HG02884 (cell line): ENCODE measurements around the gene TMEM191C.
A peak's percentile ranks its signal among the peaks of the same experiment; 100 is the strongest.
"Not testable (repeated sequence)": the region's sequence is repeated elsewhere in the genome, so short reads cannot be mapped to it uniquely, and the experiment has no call there.

Experiments used
- ATAC-seq: cut with Tn5 transposase; IDR thresholded peaks from one replicate; pipeline ENCODE4 v1.9.1; 2021; ENCODE audit warnings: mild to moderate bottlenecking, moderate library complexity; ENCODE audit not compliant: unreplicated experiment

TMEM191C gene

DNA sequence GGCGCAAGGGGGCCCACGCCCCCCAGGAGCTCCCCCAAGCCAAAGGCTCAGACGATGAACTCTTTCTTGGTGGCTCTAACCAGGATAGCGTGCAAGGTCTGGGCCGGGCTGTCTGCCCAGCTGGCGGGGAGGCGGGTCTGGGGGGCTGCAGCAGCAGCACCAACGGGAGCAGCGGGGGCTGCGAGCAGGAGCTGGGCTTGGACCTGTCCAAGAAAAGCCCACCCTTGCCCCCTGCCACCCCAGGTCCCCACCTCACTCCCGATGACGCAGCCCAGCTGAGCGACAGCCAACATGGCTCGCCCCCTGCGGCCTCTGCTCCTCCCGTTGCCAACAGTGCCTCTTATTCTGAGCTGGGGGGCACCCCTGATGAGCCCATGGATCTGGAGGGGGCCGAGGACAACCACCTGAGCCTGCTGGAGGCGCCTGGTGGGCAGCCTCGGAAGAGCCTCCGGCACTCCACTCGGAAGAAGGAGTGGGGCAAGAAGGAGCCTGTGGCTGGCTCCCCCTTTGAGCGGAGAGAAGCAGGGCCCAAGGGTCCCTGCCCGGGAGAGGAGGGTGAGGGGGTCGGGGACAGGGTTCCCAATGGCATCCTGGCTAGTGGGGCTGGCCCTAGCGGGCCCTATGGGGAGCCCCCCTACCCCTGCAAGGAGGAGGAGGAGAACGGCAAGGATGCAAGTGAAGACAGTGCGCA lies 21.6 kb upstream of the TMEM191C start:
- no peak for ATAC-seq

DNA sequence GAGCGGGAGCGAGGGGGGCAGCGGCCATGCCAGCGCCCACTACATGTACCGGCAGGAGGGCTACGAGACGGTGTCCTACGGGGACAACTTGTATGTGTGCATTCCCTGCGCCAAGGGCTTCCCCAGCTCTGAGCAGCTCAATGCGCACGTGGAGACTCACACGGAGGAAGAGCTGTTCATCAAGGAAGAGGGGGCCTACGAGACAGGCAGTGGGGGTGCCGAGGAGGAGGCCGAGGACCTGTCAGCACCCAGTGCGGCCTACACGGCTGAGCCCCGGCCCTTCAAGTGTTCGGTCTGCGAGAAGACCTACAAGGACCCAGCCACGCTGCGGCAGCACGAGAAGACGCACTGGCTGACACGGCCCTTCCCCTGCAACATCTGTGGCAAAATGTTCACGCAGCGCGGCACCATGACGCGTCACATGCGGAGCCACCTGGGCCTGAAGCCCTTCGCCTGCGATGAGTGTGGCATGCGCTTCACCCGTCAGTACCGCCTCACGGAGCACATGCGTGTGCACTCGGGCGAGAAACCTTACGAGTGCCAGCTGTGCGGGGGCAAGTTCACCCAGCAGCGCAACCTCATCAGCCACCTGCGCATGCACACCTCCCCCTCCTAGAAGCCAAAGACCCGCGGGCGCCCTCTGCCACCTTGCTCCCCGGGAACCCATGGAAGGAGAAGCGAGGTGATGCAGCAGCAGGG lies 20.9 kb upstream of the TMEM191C start:
- ATAC-seq, result no peak

DNA sequence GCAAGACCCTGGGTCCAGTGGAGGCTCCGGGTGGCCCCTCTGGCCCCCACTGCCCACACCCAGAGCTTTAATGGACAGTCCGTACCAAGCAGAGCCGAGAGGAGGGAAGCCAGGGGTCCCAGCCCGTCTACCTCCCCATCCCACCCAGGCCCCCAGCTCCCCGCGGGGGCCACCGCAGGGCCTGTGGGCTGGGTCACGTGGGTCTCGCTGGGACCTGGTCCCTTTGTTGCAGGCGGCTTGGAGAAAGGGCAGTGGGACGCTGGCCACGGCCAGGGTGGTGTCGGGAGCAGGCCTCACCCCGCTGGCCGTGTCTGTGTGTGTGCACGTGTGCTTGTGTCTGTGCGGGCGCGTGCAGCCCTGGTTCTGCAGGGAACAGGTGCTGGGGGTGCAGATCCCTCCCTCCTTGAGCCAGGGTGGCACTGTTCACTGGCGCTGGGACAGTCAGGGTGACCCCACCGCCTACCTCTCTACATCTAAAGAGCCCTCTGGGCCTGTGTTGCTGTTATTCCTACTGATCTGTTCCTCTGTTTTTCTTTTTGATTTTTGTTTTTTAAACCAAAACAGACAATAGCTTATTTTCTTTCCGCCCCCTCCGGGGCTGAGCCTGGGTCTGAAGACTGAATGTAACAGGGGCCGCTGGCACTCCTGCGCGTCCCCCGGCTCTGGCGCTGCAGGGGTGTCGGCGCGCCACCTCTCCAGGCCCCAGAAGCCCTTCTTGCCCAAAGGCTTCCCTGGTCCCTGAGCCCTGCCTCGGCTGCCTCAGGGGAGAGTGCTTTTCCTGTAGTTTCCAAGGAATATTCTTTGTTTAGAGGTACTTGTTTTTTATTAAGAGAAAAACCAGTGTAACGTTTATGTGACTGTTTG lies 20.1 kb upstream of the TMEM191C start:
- ATAC-seq, result no peak

DNA sequence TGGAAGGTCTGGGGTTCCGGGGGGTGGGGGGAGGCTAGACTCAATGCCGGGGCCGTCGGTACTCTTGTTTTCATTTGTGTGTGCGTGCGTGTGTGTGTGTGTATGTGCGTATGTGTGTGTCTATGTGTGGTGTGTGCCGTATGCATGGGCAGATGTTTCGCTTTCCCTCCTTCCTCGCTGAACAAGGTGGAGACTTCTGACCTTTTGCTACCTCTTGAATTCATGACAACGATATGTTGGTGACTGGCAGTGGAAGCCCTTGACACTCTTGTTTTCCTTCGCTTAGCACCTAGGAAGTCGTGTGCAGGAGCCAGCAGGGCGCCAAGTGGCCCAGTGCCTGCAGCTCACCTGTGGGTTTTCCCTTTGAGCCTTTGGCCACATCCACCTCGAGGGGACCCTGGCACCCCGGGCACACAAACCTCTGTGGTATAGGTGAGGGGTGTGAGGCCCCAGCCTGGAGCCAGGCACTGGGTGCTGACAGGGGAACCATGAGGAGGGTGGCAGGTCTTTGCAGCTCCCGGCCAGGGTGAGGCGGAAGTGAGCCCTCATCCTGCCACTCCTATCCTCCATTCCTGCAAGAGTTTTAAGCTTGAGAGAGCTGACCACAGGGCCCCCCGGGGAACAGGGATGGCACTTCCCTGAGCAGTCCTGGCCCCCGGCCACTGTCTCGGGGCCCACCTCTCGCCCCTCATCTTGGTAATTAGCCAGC lies 19.3 kb upstream of the TMEM191C start:
- no peak for ATAC-seq

DNA sequence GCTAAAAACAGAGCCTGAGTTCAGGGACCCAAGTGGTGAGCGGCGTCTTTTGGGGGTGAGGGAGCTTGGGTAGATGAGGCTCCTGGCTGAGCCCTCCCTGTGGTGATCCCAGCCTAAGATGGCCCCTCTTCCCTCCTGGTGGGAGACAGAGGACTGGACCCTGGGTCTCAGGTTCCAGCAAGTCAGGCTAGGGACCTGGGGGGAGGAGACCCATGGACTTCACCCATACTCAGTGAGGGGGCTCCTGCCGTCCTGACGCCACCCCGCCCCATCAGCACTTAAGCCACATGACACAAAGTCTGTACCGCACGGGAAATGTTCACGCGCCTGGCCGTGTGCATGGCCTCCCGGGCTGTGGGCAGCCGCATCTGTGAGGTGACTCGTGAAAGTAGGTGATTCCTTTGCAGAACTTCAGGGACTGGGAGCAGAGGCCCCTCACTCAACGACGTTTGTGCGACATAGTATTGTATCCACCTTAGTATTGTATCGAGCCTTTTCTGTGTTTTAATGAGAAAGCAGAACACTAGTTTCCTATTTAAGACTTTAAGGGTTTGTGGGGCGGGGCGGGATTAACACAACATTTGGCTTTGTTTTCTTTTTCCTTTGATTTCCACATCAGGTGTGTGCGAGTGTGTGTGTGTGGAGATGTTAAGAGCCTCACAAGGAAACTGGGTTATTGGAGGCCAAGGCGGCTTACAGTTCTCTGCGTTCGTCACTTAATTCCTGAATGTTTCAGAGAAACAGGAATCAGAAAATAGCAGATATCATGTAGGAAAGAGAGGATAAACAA lies 18.4 kb upstream of the TMEM191C start:
- ATAC-seq, result no peak

DNA sequence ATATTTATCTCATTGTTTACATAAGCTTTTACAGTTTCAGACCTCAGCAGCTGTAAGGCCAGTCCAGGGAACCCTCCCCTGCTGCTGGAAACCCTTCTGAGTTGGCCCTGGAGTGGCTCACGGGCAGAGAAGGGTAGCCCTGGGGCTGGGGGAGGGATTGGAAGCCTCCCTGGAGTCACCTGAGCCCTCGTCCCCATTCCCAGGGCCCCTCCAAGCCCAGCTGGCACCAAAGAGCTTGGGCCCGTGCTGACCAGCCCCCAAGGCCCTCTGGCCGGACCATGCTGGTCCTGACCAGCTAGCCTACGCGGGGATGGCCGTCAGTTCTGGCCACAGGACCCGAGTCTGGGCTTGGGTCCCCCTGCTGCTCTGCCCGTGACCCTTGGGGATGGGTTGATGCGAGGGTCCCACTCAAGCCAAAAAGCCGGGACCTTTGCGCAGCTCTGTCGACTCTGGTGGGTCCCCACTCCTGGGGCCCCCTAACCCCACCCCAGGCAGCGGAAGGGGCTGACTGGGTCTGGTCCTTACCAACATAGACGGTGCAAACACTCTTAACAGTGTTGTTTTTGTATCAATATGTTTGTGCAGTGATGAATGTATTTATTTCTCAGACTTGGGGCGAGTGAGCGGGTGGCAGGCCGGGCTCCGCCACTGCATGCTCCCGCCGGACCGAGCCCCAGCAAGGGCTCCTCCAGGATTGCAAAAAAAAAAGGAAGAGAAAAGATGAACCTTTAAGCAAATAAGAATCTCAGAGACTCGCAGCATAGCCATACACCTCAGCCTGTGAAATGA lies 17.5 kb upstream of the TMEM191C start:
- no peak for ATAC-seq

DNA sequence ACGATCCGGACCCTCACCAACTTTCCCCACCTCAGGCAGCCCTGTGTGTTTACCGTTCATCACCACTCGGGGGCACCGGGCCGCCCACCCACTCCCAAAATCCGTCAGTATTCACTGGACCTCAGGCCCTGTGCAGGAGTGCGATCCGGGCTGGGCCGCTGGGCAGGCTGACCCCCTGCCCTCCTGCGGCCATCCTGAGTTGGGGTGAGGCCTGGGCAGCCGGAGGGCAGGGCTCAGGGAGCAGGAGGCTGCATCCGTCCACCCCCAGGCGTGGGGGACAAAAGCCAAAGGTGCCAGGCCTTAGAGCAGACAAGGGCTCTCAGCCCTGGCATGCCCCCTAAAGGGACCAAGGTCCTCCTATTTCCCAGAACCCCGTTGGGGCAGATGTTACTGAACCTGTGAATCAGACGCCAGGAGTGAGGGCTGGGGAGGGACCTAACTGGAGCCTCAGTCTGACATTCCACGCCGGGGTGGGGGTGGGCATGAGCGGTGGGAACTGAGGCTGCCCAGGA lies 16.8 kb upstream of the TMEM191C start:
- no peak for ATAC-seq

DNA sequence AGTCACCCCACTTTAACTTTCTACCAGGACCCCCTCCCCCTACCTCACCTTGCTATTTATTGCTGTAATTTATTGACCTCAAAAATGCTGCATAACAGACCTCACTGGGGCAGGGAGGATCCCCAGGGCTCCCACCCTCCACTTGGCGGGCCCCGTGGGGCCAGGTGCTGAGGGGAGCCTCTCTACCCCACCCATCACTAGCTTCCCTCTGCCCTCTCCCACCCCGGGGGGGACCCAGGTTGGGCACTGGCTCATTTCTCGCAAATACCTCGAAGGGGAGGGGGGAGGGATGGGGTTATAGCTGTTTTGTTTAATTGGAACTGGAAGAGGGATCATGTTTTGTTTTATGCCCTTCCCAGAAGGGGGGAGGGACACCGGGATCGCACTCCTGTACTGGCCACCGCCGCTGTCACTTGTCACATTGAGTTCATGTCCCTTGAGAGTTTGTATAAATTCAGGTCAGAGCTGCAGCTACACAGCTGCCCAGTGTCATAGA lies 16.3 kb upstream of the TMEM191C start:
- no peak for ATAC-seq

DNA sequence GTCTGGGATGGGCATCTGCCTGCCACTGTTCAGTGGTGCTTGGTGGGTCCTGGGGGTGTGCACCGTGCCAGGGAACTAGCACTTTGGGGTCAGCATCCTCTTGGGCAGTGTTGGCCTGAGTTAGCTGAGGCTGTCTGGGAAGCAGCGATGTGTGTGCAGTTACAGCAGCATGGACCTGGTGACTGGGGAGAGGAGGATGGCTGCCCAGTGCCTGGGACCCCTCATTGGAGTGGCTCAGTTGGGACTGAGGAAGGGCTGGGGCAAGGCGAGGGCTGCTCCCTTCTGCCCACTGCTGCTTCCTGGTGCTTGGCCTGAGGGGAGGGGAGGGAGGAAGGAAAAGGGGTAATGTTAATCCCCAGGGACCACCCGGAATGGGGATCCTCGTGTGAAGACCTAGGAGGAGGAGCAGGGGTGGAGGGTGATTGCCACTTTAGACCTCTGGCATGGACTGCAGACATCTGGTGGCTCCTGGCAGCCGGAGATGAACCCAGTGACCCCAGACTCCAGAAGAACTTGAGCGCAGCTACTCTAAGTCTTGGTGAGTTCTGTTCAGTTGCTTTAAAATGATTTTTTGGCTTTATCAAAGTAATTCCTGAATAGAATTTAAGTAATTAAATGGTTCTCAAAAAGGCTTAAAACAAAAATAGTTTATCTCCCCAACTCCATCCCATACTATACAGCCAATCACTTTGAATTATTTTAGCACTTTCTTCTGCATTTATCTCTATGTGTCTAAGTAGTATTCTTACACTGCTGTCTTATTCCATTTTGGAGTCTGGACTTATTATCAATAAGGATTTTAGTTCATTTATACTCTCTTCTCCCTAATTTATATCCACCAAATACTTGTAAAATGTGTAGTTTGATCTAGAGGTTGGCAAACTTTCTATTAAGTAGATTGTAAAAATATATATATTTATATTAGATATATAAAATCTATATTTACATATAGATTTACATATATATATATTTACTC lies 15.4 kb upstream of the TMEM191C start:
- no peak for ATAC-seq

DNA sequence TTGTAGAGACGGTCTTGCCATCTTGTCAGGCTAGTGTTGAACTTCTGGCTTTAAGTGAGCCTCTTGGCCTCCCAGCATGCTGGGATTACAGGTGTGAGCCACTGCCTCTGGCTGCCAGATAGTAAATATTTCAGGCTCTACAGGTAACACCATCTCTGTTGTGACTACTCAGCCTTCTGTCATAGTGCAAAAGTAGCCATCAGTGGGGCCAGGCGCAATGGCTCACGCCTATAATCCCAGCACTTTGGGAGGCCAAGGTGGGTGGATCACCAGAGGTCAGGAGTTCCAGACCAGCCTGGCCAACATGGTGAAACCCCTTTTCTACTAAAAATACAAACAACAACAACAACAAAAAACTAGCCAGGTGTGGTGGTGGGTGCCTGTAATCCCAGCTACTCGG lies 14.5 kb upstream of the TMEM191C start:
- not testable (repeated sequence) for ATAC-seq

DNA sequence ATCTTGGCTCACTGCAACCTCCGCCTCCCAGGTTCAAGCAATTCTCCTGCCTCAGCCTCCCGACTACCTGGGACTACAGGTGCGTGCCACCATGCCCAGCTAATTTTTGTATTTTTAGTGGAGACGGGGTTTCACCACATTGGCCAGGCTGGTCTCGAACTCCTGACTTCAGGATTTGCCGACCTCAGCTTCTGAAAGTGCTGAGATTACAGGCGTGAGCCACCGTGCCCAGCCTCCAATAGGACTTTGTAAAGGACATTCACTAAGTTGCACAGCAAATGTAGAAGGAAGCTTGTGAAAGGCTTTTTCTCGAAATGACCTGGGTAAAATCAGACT lies 12.2 kb upstream of the TMEM191C start:
- ATAC-seq, result not testable (repeated sequence)

DNA sequence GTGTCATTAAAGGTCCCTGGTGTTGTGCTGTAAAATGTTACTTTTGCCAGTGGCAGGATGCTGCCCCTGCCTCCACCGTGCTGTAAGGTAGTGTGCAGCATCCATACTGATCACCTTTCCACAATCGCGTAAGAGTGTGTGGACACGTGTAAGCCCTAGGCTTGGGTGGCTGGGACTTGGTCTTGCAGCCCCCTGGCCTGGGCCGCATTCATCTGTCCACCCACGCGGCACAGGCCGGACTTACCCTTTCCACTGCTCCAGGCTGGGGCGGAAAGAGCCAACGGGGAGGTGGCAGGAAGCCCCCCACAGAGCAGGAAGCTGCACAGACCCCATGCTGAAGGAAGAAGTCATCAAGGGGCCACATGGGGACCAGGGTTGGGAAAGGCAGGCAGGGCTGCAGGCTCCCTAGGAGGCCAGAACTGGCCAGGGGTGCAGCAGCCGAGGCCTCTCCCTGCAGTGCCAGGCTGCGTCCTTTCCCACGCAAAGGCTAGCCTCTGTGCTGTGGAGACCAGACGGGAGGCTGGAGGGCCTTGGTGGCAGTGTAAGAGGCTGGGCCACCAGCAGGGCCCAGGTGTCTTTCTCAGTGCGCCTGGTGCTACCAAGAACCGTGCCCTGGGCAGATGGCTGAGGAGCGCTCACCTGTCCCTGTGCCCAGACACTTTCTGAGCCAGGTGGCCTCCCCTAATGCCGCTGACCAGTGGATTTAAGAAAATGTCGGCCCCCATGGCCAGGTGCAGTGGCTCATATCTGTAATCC lies 11.7 kb upstream of the TMEM191C start:
- no peak for ATAC-seq

DNA sequence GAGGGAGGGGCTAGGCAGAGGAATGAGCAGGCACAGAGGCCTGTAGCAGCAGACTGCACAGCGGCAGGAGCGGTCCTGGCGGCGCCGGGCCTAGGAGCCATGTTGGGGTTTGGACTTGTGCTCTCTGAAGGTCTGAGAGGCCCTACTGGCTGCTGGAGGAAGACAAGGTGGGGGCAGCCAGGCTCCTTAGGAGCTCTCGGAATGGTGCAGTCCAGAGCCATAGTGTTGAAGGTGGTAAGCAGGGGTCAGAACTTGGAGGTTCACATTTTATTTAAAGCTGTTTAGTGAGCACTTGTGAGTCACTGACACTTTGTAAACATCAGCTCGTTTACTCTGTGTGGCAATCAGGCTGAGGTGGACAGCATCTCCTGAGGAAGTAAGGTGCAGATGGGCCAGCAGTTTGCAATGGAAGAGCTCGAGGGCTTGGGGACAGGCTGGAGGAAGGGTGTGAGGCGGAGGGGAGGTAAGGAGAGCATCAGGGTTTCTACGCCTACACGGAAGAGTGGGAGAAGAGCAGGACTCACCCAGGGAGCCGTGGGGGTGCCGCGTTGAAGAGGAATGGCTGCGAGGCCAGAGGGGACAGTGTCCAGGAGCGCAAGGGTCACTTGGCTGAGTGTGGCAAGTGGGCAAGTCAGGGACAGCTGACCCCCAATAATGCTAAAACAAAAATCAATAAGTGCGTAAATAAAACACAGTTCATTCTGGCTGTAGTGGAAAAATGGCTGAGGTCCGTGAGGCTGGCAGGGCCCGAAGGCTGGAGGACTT lies 10.0 kb upstream of the TMEM191C start:
- ATAC-seq, result no peak

DNA sequence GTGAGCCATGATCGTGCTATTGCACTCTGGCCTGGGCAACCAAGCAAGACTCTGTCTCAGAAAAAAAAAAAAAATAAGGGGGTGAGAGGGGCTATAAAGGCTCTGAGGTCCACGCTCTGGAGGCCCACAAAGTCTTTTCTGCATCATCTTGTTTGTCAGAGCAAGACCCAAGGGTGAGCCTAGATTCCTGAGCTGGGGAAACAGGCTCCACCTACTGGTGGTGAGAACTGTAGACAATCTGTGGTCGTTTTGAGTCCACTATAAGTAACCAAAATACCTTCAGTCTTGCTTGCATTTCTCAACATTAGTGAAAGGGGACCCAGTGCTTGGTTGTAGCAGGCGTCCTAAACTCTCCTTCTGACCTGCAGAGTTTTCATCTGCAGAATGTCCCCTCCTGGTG lies 4.5 kb upstream of the TMEM191C start:
- not testable (repeated sequence) for ATAC-seq

DNA sequence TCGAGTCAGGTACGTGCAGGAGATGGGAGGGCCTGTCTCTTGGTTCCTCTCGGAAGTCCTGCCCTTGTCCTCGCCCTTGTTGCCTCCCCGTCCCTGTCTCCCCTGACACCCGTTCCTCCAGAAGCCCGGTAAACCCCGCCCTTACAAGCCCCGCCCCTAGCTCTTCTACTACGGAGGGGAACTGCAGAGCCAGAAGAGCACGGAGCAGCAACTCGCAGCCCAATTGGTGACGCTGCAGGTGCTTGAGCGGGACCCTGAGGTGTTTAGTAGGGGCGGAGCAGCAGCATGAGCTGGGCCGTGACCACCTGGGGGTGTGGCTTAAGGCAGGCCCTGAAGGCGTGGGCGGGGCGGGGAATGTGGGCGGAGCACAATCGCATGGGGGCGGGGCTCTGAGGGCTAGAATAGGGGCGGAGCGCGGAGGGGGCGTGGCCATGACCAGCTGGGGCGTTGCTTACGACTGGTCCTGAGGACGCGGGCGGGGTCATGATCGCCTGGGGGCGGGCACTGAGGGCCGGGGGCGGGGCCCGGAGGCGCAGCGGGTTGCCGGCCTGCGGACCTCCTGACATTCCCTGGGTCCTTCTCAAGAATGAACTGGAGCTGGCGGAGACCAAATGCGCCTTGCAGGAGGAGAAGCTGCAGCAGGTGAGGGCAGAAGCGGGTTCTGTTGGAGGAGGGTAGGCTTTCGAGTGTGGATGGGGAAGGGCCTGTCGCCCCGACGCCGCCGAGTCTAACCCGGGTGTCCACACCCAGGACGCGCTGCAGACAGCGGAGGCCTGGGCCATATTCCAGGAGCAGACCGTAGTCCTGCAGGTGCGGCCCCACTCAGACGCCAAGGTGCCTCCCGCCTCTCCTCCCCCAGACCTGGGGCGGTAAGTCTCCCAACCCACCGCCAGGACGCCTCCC lies 1.3 kb downstream of the TMEM191C start:
- ATAC-seq, result peak; percentile 71
